Measurements from ENCODE around the gene OR5L1. TPM values are rescaled to one million over a fixed set of nuclear protein-coding genes. Genes with fewer than 3 reads are reported as not detected.

OR5L1 gene
- total RNA-seq, 1 donor, result not detected

- H2AFZ ChIP-seq (ENCODE audit: low read length), result no peak overlapping the region
- H3K4me3 ChIP-seq (ENCODE audit: insufficient read depth, low read length), result no peak overlapping the region
- no peaks in the 10 kb centered on the region for H4K20me1 ChIP-seq (ENCODE audit: insufficient read depth, low read length)
- H3K4me2 ChIP-seq (ENCODE audit: insufficient read depth, low read length), result no peak overlapping the region
- no peaks in the 10 kb centered on the region for H3K4me1 ChIP-seq (ENCODE audit: insufficient read depth, low read length)
- H3K79me2 ChIP-seq (ENCODE audit: insufficient read depth, low read length), result no peaks in the 10 kb centered on the region
- H3K27me3 ChIP-seq (ENCODE audit: insufficient read depth, low read length), result no peaks in the 10 kb centered on the region
- H3K9me3 ChIP-seq (ENCODE audit: low read depth, low read length), result no peaks in the 10 kb centered on the region
- H3K27ac ChIP-seq (ENCODE audit: low read depth, low read length), result no peak overlapping the region
- TF ChIP-seq, protein P1, sequence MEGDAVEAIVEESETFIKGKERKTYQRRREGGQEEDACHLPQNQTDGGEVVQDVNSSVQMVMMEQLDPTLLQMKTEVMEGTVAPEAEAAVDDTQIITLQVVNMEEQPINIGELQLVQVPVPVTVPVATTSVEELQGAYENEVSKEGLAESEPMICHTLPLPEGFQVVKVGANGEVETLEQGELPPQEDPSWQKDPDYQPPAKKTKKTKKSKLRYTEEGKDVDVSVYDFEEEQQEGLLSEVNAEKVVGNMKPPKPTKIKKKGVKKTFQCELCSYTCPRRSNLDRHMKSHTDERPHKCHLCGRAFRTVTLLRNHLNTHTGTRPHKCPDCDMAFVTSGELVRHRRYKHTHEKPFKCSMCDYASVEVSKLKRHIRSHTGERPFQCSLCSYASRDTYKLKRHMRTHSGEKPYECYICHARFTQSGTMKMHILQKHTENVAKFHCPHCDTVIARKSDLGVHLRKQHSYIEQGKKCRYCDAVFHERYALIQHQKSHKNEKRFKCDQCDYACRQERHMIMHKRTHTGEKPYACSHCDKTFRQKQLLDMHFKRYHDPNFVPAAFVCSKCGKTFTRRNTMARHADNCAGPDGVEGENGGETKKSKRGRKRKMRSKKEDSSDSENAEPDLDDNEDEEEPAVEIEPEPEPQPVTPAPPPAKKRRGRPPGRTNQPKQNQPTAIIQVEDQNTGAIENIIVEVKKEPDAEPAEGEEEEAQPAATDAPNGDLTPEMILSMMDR (IDR thresholded peaks at IDR 0.05; ENCODE audit: extremely low read depth, low read depth, low read length), result no peak
- no peaks in the 10 kb centered on the region for H3K36me3 ChIP-seq (ENCODE audit: insufficient read depth, low read length)
- no peak for DNase-seq (ENCODE audit: insufficient read length, low spot score, missing footprints)
Observed at GRCh38 chr11:55854704-55855103, 43.5 kb downstream of the OR5L1 start.

Other genes with a start within 250 kb of the OR5L1 start
- gene OR4C16, start 239.2 kb upstream of the OR5L1 start, total RNA-seq, result not detected in 2 replicates
- not detected in 2 replicates for gene OR4C11, start 203.7 kb upstream of the OR5L1 start, total RNA-seq
- not detected in 2 replicates for gene OR4P4, start 176.3 kb upstream of the OR5L1 start, total RNA-seq
- gene OR4S2, start 163.0 kb upstream of the OR5L1 start, total RNA-seq, result not detected in 2 replicates
- gene OR4C6, start 149.2 kb upstream of the OR5L1 start, total RNA-seq, result not detected in 2 replicates
- not detected in 2 replicates for gene OR5D13, start 37.9 kb upstream of the OR5L1 start, total RNA-seq
- gene OR5D14, start 15.8 kb upstream of the OR5L1 start, total RNA-seq, result not detected in 2 replicates
- gene OR5D18, start 8.3 kb downstream of the OR5L1 start, total RNA-seq, result not detected in 2 replicates
- not detected in 2 replicates for gene OR5L2, start 15.9 kb downstream of the OR5L1 start, total RNA-seq
- not detected in 2 replicates for gene OR5D16, start 27.4 kb downstream of the OR5L1 start, total RNA-seq
- gene TRIM51, start 71.9 kb downstream of the OR5L1 start, total RNA-seq, result not detected in 2 replicates
- not detected in 2 replicates for gene OR5W2, start 103.2 kb downstream of the OR5L1 start, total RNA-seq
- gene OR5I1, start 125.0 kb downstream of the OR5L1 start, total RNA-seq, result not detected in 2 replicates
- not detected in 2 replicates for gene OR10AG1, start 158.6 kb downstream of the OR5L1 start, total RNA-seq
- gene OR5F1, start 183.3 kb downstream of the OR5L1 start, total RNA-seq, result not detected in 2 replicates
- not detected in 2 replicates for gene OR5AS1, start 216.3 kb downstream of the OR5L1 start, total RNA-seq

All from osteoblast (primary cell).